ENCODE results near the gene SFTPA1. TPM values are rescaled to one million over a fixed set of nuclear protein-coding genes. Genes with fewer than 3 reads are reported as not detected.
"Not testable (repeated sequence)": the region's sequence is repeated elsewhere in the genome, so short reads cannot be mapped to it uniquely, and the experiment has no call there.

Gene SFTPA1
- total RNA-seq, 4 donors from 2014 or later = 3.3 to 11.9 (median 7.1) TPM; not detected in 1

GRCh38 chr10:79638318-79638717 is 27.6 kb downstream of the SFTPA1 start:
- Histone ChIP-seq H3K36me3 (no peaks in the 10 kb centered on the region), H3K27me3 (no peaks in the 10 kb centered on the region), H3K27ac (replicated peaks in 1 of 4) (no peak overlapping the region), H3K4me1 (no peaks in the 10 kb centered on the region), H3K4me3 (no peak overlapping the region), H3K9me3 (no peaks in the 10 kb centered on the region)
- intact Hi-C loops (cut with DNase I) = no loop called here
- TF ChIP-seq POLR2A (IDR thresholded peaks at IDR 0.05; ENCODE audit: low read depth) (no peak), CTCF (IDR thresholded peaks at IDR 0.05) (no peak), EP300 (IDR thresholded peaks at IDR 0.05) (no peak), POLR2AphosphoS5 (IDR thresholded peaks at IDR 0.05) (no peak)
- no peak for DNase-seq (ENCODE audit: extremely low spot score)
- 100% methylated on average over 1 of the region's 3 CpGs for WGBS

GRCh38 chr10:79652695-79653094 is 42.0 kb downstream of the SFTPA1 start:
- H3K4me3 ChIP-seq; H3K27me3 ChIP-seq; H3K27ac ChIP-seq (replicated peaks in 1 of 4); H3K4me1 ChIP-seq; H3K36me3 ChIP-seq; intact Hi-C loops (cut with DNase I); H3K9me3 ChIP-seq; DNase-seq (ENCODE audit: extremely low spot score): not testable (repeated sequence)
- 94% methylated on average over 2 of the region's 2 CpGs for WGBS

DNA sequence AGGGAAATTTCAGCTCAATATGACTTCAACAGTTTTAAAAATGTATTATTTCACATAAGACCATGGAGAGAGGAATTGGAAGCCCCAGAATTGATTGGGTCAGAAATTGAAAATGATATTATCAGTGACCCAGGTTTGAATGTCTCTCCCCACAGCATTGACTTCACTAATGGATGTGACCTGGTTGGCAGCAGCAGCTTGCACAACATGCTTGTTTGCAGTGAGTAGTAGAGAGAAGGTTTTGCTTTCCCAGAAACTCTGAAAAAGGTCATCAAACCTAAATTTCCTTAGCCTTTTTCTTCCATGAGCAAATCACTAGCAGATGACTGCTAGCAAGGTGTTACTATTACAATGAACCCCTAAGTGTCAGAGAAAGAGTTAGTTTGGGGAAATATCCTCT is 52.5 kb downstream of the SFTPA1 start:
- H3K27me3 ChIP-seq; H3K36me3 ChIP-seq; H3K9me3 ChIP-seq; H3K4me3 ChIP-seq; H3K4me1 ChIP-seq; H3K27ac ChIP-seq (replicated peaks in 1 of 4); DNase-seq (ENCODE audit: extremely low spot score); intact Hi-C loops (cut with DNase I): not testable (repeated sequence)

GRCh38 chr10:79664686-79665085 is 53.9 kb downstream of the SFTPA1 start:
- 46% methylated on average over 4 of the region's 4 CpGs for WGBS

More at GRCh38 chr10:79664686-79665085, 53.9 kb downstream of the SFTPA1 start:
- H3K9me3 ChIP-seq; H3K27me3 ChIP-seq; intact Hi-C loops (cut with DNase I); H3K36me3 ChIP-seq; DNase-seq (ENCODE audit: extremely low spot score); H3K4me3 ChIP-seq; H3K4me1 ChIP-seq; H3K27ac ChIP-seq (replicated peaks in 1 of 4): not testable (repeated sequence)

Other genes starting within 250 kb of the SFTPA1 start
- 100 to 1,000 TPM; 100 to 156 (median 120) TPM for gene ZCCHC24, start 165.3 kb upstream of the SFTPA1 start, total RNA-seq
- gene EIF5AL1, start 98.4 kb upstream of the SFTPA1 start, total RNA-seq = under 1 TPM in 3 of 4 donors, not detected in 1; 0.11 to 0.42 (median 0.17) TPM
- gene SFTPA2, start 50.5 kb upstream of the SFTPA1 start, total RNA-seq = 10 to 100 TPM in 1 of 4 donors, 1 to 10 TPM in 2, not detected in 1; 7.5 to 12.9 (median 8.3) TPM
- gene NUTM2B, start 92.3 kb downstream of the SFTPA1 start, total RNA-seq = under 1 TPM; 0.34 to 0.83 (median 0.50) TPM
- gene NUTM2E, start 215.8 kb downstream of the SFTPA1 start, total RNA-seq = not detected